Omental fat pad (tissue), 4 donors: ENCODE measurements around the gene LRRC2. TPM values are rescaled to one million over a fixed set of nuclear protein-coding genes. Genes with fewer than 3 reads are reported as not detected.

Experiments used
- ATAC-seq: fragments of 150-250 bp; one replicate; pipeline ENCODE4 v1.9.1; 2016; ENCODE audit warnings: mild to moderate bottlenecking, moderate library complexity; ENCODE audit not compliant: low FRiP score
- DNase-seq: peaks from one replicate; pipeline ENCODE4 v3.0.0-alpha.2; 2019; ENCODE audit warnings: low spot score
- CTCF ChIP-seq, 3 donors: fragments of 450-650 bp; IDR thresholded peaks; one replicate each; pipeline ENCODE4 v1.5.1; 2016 to 2017; ENCODE audit warnings: antibody characterized with exemption in 3 of 3, mild to moderate bottlenecking in 3 of 3, moderate library complexity in 2 of 3
- total RNA-seq, 4 donors: library from RNA; depleted of rRNA; stranded (reverse); fragments of >200 nt; gene quantifications; one replicate each; pipeline ENCODE4 v1.1.0, GENCODE V29; 2016

LRRC2 gene
- total RNA-seq, 4 donors from 2014 or later, result 2.0 to 6.9 (median 3.8) TPM

GRCh38 chr3:46481636-46482035, 84.5 kb downstream of the LRRC2 start:
- TF ChIP-seq CTCF (IDR thresholded peaks at IDR 0.05), result no peak
- DNase-seq, result no peak
- ATAC-seq, result no peak

GRCh38 chr3:46480491-46481195, 85.5 kb downstream of the LRRC2 start:
- DNase-seq (no peak), ATAC-seq (no peak)
- no peak for TF ChIP-seq CTCF (IDR thresholded peaks at IDR 0.05)

- no peak for TF ChIP-seq CTCF (IDR thresholded peaks at IDR 0.05)
- no peak for DNase-seq
Observed at GRCh38 chr3:46479696-46480095, 86.4 kb downstream of the LRRC2 start.

GRCh38 chr3:46479021-46479420, 87.1 kb downstream of the LRRC2 start:
- DNase-seq, result no peak
- no peak for ATAC-seq
- no peak for TF ChIP-seq CTCF (IDR thresholded peaks at IDR 0.05)

More at GRCh38 chr3:46479696-46480095, 86.4 kb downstream of the LRRC2 start:
- no peak for ATAC-seq

- ATAC-seq, result no peak
- TF ChIP-seq CTCF (IDR thresholded peaks at IDR 0.05), result no peak
- DNase-seq, result no peak
Observed at GRCh38 chr3:46478341-46478740, 87.8 kb downstream of the LRRC2 start.

- TF ChIP-seq CTCF (IDR thresholded peaks at IDR 0.05), result no peak
- no peak for DNase-seq
- ATAC-seq, result no peak
Observed at GRCh38 chr3:46477756-46478155, 88.3 kb downstream of the LRRC2 start.

GRCh38 chr3:46477145-46477544, 89.0 kb downstream of the LRRC2 start:
- DNase-seq (no peak), ATAC-seq (no peak)
- no peak for TF ChIP-seq CTCF (IDR thresholded peaks at IDR 0.05)
